HL-60 (cell line): ENCODE measurements around the gene NDUFA3.

Source experiments
- DNase-seq, 2 experiments: peaks; one replicate each; pipeline ENCODE4 v3.0.0-alpha.2; 2010 to 2020; ENCODE audit warnings: low read depth in 1 of 2, low spot score in 1 of 2
- H3K27ac ChIP-seq: fragments of 250-450 bp; sonication (Bioruptor Pico); replicated peaks from 2 replicates; pipeline ENCODE4 v1.5.1; 2020; ENCODE audit warnings: mild to moderate bottlenecking, moderate library complexity
- H3K27me3 ChIP-seq: fragments of 250-450 bp; sonication (Bioruptor Pico); 2 replicates; pipeline ENCODE4 v1.5.1; 2021; ENCODE audit warnings: mild to moderate bottlenecking, moderate library complexity; ENCODE audit not compliant: insufficient read depth, poor library complexity, severe bottlenecking
- H3K4me3 ChIP-seq: replicated peaks from 2 replicates; pipeline ENCODE4 v1.5.1; 2011; ENCODE audit warnings: mild to moderate bottlenecking, control low read depth, low read length; ENCODE audit not compliant: insufficient read depth
- GABPA ChIP-seq: IDR thresholded peaks from 2 replicates; pipeline ENCODE4 v1.6.1; 2012; ENCODE audit warnings: low read depth
- POLR2AphosphoS5 ChIP-seq: IDR thresholded peaks from 2 replicates; pipeline ENCODE4 v1.6.1; 2012; ENCODE audit warnings: low read depth
- SPI1 ChIP-seq: IDR thresholded peaks from 2 replicates; pipeline ENCODE4 v1.6.1; 2012; ENCODE audit warnings: low read depth, mild to moderate bottlenecking, borderline replicate concordance
- TF ChIP-seq, protein P1 (sequence below): IDR thresholded peaks from one replicate; pipeline ENCODE4 v1.5.1; 2011; ENCODE audit warnings: low read length, control low read depth, inconsistent platforms; ENCODE audit not compliant: insufficient read depth
- TF ChIP-seq, protein P2 (sequence below): IDR thresholded peaks from 2 replicates; pipeline ENCODE4 v1.6.1; 2012; ENCODE audit warnings: low read depth; ENCODE audit not compliant: insufficient replicate concordance

NDUFA3 gene

DNA sequence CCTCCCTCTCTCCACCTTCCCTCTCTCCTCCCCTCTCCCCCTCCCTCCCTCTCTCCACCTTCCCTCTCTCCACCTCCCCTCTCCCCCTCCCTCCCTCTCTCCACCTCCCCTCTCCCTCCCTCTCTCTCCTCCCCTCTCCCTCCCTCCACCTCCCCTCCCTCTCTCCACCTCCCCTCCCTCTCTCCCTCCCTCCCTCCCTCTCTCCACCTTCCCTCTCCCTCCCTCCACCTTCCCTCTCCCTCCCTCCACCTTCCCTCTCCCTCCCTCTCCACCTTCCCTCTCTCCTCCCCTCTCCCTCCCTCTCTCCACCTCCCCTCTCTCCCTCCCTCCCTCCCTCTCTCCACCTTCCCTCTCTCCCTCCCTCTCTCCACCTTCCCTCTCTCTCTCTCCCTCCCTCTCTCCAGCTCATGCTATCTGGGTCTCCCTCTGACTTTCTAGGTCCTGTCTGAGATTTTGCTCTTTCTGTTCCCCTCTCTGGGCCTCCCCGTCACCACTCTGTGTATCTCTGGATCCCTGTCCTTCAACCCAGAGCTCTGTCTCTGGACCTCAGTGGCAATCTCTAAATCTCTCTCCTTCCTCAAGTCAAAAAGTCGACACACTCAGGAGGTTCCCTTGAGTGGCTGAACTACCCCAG, 31.4 kb downstream of the NDUFA3 start:
- TF ChIP-seq SPI1: no peak
- TF ChIP-seq GABPA: no peak
- TF ChIP-seq, protein P1, sequence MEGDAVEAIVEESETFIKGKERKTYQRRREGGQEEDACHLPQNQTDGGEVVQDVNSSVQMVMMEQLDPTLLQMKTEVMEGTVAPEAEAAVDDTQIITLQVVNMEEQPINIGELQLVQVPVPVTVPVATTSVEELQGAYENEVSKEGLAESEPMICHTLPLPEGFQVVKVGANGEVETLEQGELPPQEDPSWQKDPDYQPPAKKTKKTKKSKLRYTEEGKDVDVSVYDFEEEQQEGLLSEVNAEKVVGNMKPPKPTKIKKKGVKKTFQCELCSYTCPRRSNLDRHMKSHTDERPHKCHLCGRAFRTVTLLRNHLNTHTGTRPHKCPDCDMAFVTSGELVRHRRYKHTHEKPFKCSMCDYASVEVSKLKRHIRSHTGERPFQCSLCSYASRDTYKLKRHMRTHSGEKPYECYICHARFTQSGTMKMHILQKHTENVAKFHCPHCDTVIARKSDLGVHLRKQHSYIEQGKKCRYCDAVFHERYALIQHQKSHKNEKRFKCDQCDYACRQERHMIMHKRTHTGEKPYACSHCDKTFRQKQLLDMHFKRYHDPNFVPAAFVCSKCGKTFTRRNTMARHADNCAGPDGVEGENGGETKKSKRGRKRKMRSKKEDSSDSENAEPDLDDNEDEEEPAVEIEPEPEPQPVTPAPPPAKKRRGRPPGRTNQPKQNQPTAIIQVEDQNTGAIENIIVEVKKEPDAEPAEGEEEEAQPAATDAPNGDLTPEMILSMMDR: no peak
- TF ChIP-seq, protein P2, sequence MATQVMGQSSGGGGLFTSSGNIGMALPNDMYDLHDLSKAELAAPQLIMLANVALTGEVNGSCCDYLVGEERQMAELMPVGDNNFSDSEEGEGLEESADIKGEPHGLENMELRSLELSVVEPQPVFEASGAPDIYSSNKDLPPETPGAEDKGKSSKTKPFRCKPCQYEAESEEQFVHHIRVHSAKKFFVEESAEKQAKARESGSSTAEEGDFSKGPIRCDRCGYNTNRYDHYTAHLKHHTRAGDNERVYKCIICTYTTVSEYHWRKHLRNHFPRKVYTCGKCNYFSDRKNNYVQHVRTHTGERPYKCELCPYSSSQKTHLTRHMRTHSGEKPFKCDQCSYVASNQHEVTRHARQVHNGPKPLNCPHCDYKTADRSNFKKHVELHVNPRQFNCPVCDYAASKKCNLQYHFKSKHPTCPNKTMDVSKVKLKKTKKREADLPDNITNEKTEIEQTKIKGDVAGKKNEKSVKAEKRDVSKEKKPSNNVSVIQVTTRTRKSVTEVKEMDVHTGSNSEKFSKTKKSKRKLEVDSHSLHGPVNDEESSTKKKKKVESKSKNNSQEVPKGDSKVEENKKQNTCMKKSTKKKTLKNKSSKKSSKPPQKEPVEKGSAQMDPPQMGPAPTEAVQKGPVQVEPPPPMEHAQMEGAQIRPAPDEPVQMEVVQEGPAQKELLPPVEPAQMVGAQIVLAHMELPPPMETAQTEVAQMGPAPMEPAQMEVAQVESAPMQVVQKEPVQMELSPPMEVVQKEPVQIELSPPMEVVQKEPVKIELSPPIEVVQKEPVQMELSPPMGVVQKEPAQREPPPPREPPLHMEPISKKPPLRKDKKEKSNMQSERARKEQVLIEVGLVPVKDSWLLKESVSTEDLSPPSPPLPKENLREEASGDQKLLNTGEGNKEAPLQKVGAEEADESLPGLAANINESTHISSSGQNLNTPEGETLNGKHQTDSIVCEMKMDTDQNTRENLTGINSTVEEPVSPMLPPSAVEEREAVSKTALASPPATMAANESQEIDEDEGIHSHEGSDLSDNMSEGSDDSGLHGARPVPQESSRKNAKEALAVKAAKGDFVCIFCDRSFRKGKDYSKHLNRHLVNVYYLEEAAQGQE: no peak
- no peak for TF ChIP-seq POLR2AphosphoS5
- Histone ChIP-seq H3K4me3 (no peak overlapping the region), H3K27ac (no peak overlapping the region), H3K27me3 (no peaks in the 10 kb centered on the region)
- DNase-seq: no peak

DNA sequence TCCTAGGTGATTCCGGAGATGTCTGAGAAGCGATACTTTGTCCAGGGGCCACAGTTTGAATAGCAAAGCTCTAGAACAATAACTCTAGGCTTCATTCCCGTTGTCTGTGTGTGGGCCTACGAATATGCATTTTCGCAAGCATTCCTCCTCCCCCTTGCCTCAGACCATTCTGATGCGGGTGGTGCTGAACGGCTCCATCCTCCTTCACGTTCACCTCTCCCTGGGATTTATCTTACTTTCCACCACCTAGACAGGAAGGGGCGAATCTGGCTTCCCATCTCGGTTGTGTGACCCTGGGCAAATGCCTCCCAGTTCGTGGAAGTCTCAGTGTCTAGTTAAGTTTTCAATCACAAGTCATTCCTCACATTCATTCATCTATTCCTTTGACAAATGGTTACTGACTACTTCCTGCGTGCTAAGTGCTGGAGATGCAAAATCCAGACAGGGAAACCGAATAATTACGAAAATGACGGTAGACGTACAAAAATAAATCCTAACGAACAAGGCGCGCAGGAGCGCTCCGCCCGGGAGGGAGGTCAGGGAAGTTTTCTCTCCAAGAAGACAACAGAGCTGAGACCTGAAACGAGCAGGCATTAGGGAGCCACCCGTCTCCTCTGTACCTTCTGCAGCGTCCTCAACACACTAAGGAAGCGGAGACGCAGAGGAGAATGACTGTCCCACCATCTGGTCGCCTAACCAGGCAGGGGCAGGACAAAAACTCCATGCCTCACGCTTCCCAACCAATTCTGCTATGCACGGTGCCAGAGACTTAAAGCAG, 33.6 kb downstream of the NDUFA3 start:
- TF ChIP-seq SPI1 (no peak), GABPA (no peak), POLR2AphosphoS5 (no peak)
- TF ChIP-seq, protein P1: no peak
- TF ChIP-seq, protein P2: no peak
- Histone ChIP-seq H3K27me3 (no peaks in the 10 kb centered on the region), H3K27ac (peak overlapping the region; percentile 47), H3K4me3 (peak overlapping the region; percentile 47)
- DNase-seq: no peak

DNA sequence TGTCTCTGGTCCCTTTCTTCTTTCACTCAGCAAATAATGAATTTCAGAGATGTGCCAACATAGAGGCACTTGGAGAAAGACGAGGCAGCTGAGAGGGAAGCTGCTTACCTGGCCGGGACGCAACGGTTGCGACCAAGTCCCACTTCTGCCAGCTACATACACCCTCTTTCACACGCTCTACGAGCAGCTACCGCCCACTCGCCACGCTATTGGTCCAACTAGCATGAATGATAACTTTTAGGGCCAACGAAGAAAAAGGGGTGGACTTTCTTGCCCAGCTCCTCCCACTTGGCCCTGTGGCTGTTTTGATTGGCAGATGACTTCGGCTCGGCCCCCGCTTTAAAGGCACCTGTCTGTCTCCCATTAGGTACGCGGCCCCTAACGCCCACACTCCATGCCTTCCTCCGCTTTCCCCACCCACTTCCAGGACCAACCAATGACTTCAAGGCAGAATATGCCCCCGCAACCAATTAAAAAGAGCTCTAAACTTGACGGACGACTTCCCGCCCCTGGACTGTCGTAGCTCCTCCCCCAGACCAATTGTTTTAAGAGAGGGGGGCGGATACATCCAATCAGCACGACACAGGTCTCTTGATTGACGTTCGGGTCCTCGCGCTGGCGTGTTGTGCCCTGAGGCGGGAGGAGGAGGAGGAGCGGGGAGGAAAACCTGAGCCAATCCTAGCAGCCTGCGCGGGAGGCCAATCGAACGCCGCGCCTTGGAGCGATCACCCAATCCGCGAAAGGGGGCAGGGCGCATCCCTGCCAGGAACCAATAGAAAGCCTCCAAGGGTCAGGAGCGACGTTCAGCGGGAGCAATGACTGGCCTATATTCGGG, 34.4 kb downstream of the NDUFA3 start:
- no peaks in the 10 kb centered on the region for H3K27me3 ChIP-seq
- DNase-seq: peak; percentile 100
- peak overlapping the region; percentile 47 for H3K4me3 ChIP-seq
- TF ChIP-seq POLR2AphosphoS5: peak; percentile 13
- no peak for TF ChIP-seq GABPA
- H3K27ac ChIP-seq: peak overlapping the region; percentile 94
